Nephron (organoid): ENCODE data around the gene C19orf18.
"Not testable (repeated sequence)": the region's sequence is repeated elsewhere in the genome, so short reads cannot be mapped to it uniquely, and the experiment has no call there.

Source experiments
- H3K27ac Mint-ChIP-seq, 3 experiments: 2 replicates each; pipeline ENCODE4 v1.8.0; 2020; ENCODE audit warnings: mixed read lengths in 3 of 3, mild to moderate bottlenecking in 2 of 3, moderate library complexity in 1 of 3
- H3K27me3 Mint-ChIP-seq: 2 replicates; pipeline ENCODE4 v1.8.0; 2021; ENCODE audit warnings: low read depth, mild to moderate bottlenecking, moderate library complexity, mixed read lengths
- H3K36me3 Mint-ChIP-seq: 2 replicates; pipeline ENCODE4 v1.8.0; 2020; ENCODE audit warnings: low read depth, mixed read lengths
- H3K4me1 Mint-ChIP-seq: 2 replicates; pipeline ENCODE4 v1.8.0; 2020; ENCODE audit warnings: mixed read lengths
- H3K4me3 Mint-ChIP-seq, 3 experiments: 2 replicates each; pipeline ENCODE4 v1.8.0; 2020; ENCODE audit warnings: mild to moderate bottlenecking in 3 of 3, mixed read lengths in 3 of 3, moderate library complexity in 2 of 3
- H3K9me3 Mint-ChIP-seq: 2 replicates; pipeline ENCODE4 v1.8.0; 2020; ENCODE audit warnings: mixed read lengths
- CTCF ChIP-seq, 3 experiments: fragments of 200-600 bp; sonication (generic); IDR thresholded peaks; one replicate each; pipeline ENCODE4 v1.5.0; 2021; ENCODE audit warnings: antibody characterized with exemption in 3 of 3; ENCODE audit not compliant: unreplicated experiment in 3 of 3

The C19orf18 gene

DNA sequence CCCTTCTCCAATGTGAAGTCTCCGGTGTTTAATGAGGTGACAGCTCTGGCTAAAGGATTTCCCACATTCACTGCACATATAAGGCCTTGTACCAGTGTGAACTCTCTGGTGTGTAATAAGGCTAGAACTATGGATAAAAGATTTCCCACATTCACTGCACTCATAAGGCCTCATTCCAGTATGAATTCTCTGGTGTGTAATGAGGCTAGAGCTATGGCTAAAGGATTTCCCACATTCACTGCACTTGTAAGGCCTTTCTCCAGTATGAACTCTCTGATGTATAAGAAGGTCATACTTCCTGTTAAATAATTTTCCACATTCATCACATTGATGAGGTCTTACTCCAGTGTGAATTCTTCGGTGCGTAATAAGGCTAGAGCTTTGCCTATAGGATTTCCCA is 32.7 kb downstream of the C19orf18 start:
- Mint-ChIP-seq H3K9me3 (peaks cover 75% of the 10 kb centered on the region), H3K4me3 (no peak overlapping the region), H3K27ac (no peak overlapping the region)

DNA sequence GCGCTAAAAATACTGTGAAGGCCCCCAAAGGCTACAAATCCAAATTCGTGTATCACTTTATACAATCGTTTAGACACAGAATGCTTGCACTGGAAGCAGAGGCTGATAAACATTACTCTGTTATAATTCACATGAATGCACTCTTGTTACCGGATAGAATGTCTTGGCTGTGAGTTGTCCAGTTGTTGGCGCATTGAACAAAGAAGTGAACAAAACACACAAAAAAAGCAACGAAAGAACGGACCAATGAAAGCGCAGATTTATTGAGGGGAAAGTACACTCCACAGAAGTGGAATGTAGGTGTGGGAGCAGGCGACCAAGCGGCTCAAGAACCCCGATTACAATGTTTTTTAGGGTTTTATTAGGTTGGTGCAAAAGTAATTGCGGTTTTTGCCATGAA is 38.6 kb downstream of the C19orf18 start:
- peak overlapping the region; percentile 97 to 100 (median 98) for H3K4me3 Mint-ChIP-seq
- H3K36me3 Mint-ChIP-seq: peaks cover 98% of the 10 kb centered on the region
- peaks cover 11% of the 10 kb centered on the region for H3K4me1 Mint-ChIP-seq
- peaks cover 71% of the 10 kb centered on the region for H3K9me3 Mint-ChIP-seq
- no peak overlapping the region for H3K27ac Mint-ChIP-seq
- no peak for TF ChIP-seq CTCF (IDR thresholded peaks at IDR 0.05; ENCODE audit: unreplicated experiment in 3 of 3)
- H3K27me3 Mint-ChIP-seq: no peaks in the 10 kb centered on the region

More for the DNA sequence above, 32.7 kb downstream of the C19orf18 start:
- no peaks in the 10 kb centered on the region for H3K27me3 Mint-ChIP-seq
- TF ChIP-seq CTCF (IDR thresholded peaks at IDR 0.05; ENCODE audit: unreplicated experiment in 3 of 3): no peak
- H3K36me3 Mint-ChIP-seq: peaks cover 98% of the 10 kb centered on the region
- H3K4me1 Mint-ChIP-seq: peaks cover 5% of the 10 kb centered on the region

DNA sequence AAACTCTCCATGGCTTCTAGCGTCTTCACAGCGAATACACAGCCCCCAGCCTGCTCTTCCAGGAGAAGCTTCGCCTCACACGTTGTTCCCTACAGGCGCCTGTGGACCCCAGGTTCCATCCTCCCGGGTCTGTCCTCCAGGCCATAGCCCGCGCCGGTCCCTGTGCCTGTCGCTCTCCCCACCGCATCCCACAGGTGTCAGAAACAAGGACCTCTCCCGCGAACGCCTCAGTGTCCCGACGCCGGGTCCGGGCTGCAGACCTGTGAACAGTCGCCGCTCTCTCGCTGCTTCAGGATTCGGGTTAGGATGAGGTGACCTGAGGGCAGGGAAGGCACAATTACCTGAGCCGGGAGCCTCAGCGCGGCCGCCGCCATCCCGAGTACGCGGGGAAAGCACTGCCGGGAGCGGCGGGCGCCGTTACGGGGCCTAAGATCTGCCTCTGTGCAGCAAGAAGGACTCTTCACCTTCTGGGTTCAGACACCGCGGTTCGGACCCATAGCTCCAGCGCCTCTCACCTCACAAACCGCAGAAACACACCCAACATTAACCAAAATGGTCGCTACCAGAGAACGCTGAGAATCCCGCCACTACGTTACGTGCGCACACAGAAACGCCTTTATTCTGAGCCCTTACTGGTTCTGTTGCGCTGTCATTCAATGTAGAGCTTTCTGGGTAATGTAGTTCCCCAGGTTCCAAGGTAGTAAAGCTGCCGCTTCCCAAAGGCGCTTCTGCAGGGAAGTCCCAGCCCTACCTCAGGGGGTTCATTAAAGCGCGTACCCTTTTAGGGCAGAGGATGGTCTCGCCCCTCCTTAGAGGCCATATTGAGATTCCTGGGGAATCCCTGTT is 39.3 kb downstream of the C19orf18 start, which contains the start of gene ZNF418:
Gene ZNF418 (minus strand): TSS at position 583 of the 846 bp plus-strand sequence. CDS start 1,580 bp downstream, outside the sequence.
- peak within 1 kb of the TSS; percentile 76 to 91 (median 89) for H3K27ac Mint-ChIP-seq
- H3K4me1 Mint-ChIP-seq: peaks cover 11% of the 10 kb centered on the region
- TF ChIP-seq CTCF (IDR thresholded peaks at IDR 0.05; ENCODE audit: unreplicated experiment in 3 of 3): no peak
- H3K4me3 Mint-ChIP-seq: peak within 1 kb of the TSS; percentile 97 to 100 (median 98)
- peaks cover 98% of the 10 kb centered on the region for H3K36me3 Mint-ChIP-seq
- H3K9me3 Mint-ChIP-seq: peaks cover 75% of the 10 kb centered on the region
- H3K27me3 Mint-ChIP-seq: no peaks in the 10 kb centered on the region

DNA sequence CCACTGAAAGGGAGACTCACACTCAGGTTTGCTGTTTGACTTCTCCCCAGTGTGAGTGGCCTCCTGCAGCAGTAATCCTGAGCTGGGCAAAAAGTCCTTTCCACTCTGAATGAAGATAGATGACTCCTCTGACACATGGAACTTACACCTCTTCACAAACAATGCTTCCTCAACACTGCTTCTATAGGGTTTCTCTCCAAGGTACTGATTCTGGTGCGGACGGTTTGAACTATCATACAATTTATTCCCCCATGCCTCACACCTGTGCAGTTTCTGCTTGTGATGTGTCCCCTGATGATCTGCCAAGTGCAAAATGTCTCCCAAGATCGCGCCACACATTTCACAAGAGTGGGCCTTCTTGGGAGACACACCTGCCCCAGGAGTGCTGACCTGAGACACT is 46.7 kb downstream of the C19orf18 start:
- peaks cover 100% of the 10 kb centered on the region for H3K36me3 Mint-ChIP-seq

GRCh38 chr19:57916168-57916995 is 58.0 kb downstream of the C19orf18 start, which contains the start of gene ZNF417:
TSS of gene ZNF417 (minus strand) at chr19:57916592. CDS start at chr19:57916411, 181 bp downstream.
- H3K36me3 Mint-ChIP-seq: peaks cover 92% of the 10 kb centered on the region
- peaks cover 15% of the 10 kb centered on the region for H3K4me1 Mint-ChIP-seq
- TF ChIP-seq CTCF (IDR thresholded peaks at IDR 0.05; ENCODE audit: unreplicated experiment in 3 of 3): peak in 1 of 3 experiments; percentile 34
- H3K27ac Mint-ChIP-seq: peak within 1 kb of the TSS; percentile 89 to 96 (median 92)
- peaks cover 52% of the 10 kb centered on the region for H3K9me3 Mint-ChIP-seq
- H3K4me3 Mint-ChIP-seq: peak within 1 kb of the TSS; percentile 96 to 97 (median 96)
- H3K27me3 Mint-ChIP-seq: not testable (repeated sequence)

More for the DNA sequence above, 46.7 kb downstream of the C19orf18 start:
- H3K4me3 Mint-ChIP-seq: no peak overlapping the region
- H3K9me3 Mint-ChIP-seq: peaks cover 75% of the 10 kb centered on the region
- H3K27me3 Mint-ChIP-seq: no peaks in the 10 kb centered on the region
- H3K4me1 Mint-ChIP-seq: no peaks in the 10 kb centered on the region
- H3K27ac Mint-ChIP-seq: no peak overlapping the region
- TF ChIP-seq CTCF (IDR thresholded peaks at IDR 0.05; ENCODE audit: unreplicated experiment in 3 of 3): no peak
